Uterus (tissue), 4 donors: ENCODE data around the gene MYCL. TPM values are rescaled to one million over a fixed set of nuclear protein-coding genes. Genes with fewer than 3 reads are reported as not detected.
"Not testable (repeated sequence)": the region's sequence is repeated elsewhere in the genome, so short reads cannot be mapped to it uniquely, and the experiment has no call there.

Experiments
- DNase-seq, 2 donors: peaks; one replicate each; pipeline ENCODE4 v3.0.0-alpha.2; 2019 to 2020
- H3K27ac ChIP-seq, 2 donors: fragments of 200-600 bp; sonication (generic); 1 replicate in 1 of 2; 2 replicates in 1 of 2; pipeline ENCODE4 v1.5.1; 2016 to 2018
- H3K27me3 ChIP-seq, 2 donors: fragments of 200-600 bp; sonication (generic); one replicate each; pipeline ENCODE4 v1.5.1; 2018 to 2019; ENCODE audit warnings: control low read depth in 1 of 2
- H3K36me3 ChIP-seq, 2 donors: fragments of 200-600 bp; sonication (generic); one replicate each; pipeline ENCODE4 v1.5.1; 2019; ENCODE audit warnings: control low read depth in 1 of 2
- H3K4me1 ChIP-seq, 2 donors: fragments of 200-600 bp; sonication (generic); one replicate each; pipeline ENCODE4 v1.5.1; 2018 to 2019; ENCODE audit warnings: control low read depth in 1 of 2
- H3K4me3 ChIP-seq, 2 donors: fragments of 200-600 bp; sonication (generic); 1 replicate in 1 of 2; 2 replicates in 1 of 2; pipeline ENCODE4 v1.5.1; 2018 to 2019; ENCODE audit warnings: mild to moderate bottlenecking in 1 of 2
- H3K9me3 ChIP-seq, 2 donors: fragments of 200-600 bp; sonication (generic); one replicate each; pipeline ENCODE4 v1.5.1; 2019; ENCODE audit warnings: control low read depth in 1 of 2
- POLR2A ChIP-seq, 2 donors: fragments of 450-650 bp; IDR thresholded peaks; one replicate each; pipeline ENCODE4 v1.6.1; 2016; ENCODE audit warnings: antibody characterized with exemption in 2 of 2, mild to moderate bottlenecking in 1 of 2, moderate library complexity in 1 of 2
- intact Hi-C: fragments of 100-400 bp; cut with DNase I; formaldehyde crosslinking; loops from one replicate; pipeline ENCODE4 v1.15.1; 2023; ENCODE audit warnings: low total_unique reads
- total RNA-seq, 4 donors: library from RNA; depleted of rRNA in 3 of 4; stranded (reverse); fragments of >200 nt in 3 of 4; gene quantifications; one replicate each; pipeline versions ENCODE4 v1.1.0 to v1.2.4, GENCODE V29; 2014 to 2023
- TF ChIP-seq, protein P1 (sequence below), 4 experiments: fragments of 200-600 bp in 2 of 4; fragments of 450-650 bp in 2 of 4; sonication (generic) in 2 of 4; IDR thresholded peaks; one replicate each; pipeline ENCODE4 v1.5.1; 2016 to 2019; ENCODE audit warnings: antibody characterized with exemption in 4 of 4, mild to moderate bottlenecking in 2 of 4, moderate library complexity in 1 of 4
- donor health status: DM: yes; HTN: yes; CAD: no.

MYCL gene
- total RNA-seq, 4 donors from 2014 or later, result 0.40 to 3.6 TPM; not detected in 2

GRCh38 chr1:39919545-39919944, 17.8 kb upstream of the MYCL start:
- Histone ChIP-seq H3K4me1 (no peaks in the 10 kb centered on the region), H3K36me3 (no peaks in the 10 kb centered on the region), H3K9me3 (no peaks in the 10 kb centered on the region), H3K27me3 (no peaks in the 10 kb centered on the region), H3K4me3 (no peak overlapping the region), H3K27ac (no peak overlapping the region)
- intact Hi-C loops, result no loop called here
- peak in 1 of 2 donors; percentile 67 for DNase-seq
- no peak for TF ChIP-seq POLR2A (IDR thresholded peaks at IDR 0.05)
- TF ChIP-seq, protein P1, sequence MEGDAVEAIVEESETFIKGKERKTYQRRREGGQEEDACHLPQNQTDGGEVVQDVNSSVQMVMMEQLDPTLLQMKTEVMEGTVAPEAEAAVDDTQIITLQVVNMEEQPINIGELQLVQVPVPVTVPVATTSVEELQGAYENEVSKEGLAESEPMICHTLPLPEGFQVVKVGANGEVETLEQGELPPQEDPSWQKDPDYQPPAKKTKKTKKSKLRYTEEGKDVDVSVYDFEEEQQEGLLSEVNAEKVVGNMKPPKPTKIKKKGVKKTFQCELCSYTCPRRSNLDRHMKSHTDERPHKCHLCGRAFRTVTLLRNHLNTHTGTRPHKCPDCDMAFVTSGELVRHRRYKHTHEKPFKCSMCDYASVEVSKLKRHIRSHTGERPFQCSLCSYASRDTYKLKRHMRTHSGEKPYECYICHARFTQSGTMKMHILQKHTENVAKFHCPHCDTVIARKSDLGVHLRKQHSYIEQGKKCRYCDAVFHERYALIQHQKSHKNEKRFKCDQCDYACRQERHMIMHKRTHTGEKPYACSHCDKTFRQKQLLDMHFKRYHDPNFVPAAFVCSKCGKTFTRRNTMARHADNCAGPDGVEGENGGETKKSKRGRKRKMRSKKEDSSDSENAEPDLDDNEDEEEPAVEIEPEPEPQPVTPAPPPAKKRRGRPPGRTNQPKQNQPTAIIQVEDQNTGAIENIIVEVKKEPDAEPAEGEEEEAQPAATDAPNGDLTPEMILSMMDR (IDR thresholded peaks at IDR 0.05), result peak; percentile 47 to 72 (median 58)

- intact Hi-C loops, result no loop called here
- Histone ChIP-seq H3K9me3 (no peaks in the 10 kb centered on the region), H3K27me3 (no peaks in the 10 kb centered on the region), H3K36me3 (no peaks in the 10 kb centered on the region), H3K4me1 (no peaks in the 10 kb centered on the region), H3K27ac (no peak overlapping the region), H3K4me3 (no peak overlapping the region)
- DNase-seq, result no peak
- TF ChIP-seq, protein P1 (IDR thresholded peaks at IDR 0.05), result no peak
- no peak for TF ChIP-seq POLR2A (IDR thresholded peaks at IDR 0.05)
Observed at GRCh38 chr1:39917825-39918224, 16.1 kb upstream of the MYCL start.

DNA sequence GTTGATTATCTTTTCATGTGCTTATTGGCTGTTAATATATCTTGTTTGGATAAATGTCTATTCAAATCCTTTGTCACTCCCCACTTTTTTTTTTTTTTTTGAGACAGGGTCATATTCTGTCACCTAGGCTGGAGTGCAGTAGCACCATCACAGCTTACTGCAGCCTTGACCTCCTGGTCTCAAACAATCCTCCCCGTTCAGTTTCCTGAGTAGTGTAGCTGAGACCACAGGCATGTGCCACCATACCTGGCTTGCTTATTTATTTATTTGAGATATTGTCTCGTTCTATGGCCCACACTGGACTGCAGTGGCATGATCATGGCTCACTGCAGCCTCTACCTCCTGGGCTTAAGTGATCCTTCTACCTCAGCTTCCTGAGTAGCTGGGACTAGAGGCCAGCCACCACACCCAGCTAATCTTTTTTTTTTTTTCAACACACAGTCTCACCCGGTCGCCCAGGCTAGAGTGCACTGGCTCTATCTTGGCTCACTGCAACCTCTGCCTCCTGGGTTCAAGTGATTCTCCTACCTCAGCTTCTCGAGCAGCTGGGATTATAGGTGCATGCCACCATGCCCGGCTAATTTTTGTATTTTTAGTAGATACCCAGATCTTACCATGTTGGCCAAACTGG, 13.9 kb upstream of the MYCL start:
- no peaks in the 10 kb centered on the region for H3K9me3 ChIP-seq
- no peak for DNase-seq
- no peak for TF ChIP-seq POLR2A (IDR thresholded peaks at IDR 0.05)
- TF ChIP-seq, protein P1 (IDR thresholded peaks at IDR 0.05), result no peak
- no peaks in the 10 kb centered on the region for H3K4me1 ChIP-seq
- H3K27me3 ChIP-seq, result no peaks in the 10 kb centered on the region
- H3K27ac ChIP-seq, result no peak overlapping the region
- intact Hi-C loops, result no loop called here
- no peak overlapping the region for H3K4me3 ChIP-seq
- no peaks in the 10 kb centered on the region for H3K36me3 ChIP-seq

DNA sequence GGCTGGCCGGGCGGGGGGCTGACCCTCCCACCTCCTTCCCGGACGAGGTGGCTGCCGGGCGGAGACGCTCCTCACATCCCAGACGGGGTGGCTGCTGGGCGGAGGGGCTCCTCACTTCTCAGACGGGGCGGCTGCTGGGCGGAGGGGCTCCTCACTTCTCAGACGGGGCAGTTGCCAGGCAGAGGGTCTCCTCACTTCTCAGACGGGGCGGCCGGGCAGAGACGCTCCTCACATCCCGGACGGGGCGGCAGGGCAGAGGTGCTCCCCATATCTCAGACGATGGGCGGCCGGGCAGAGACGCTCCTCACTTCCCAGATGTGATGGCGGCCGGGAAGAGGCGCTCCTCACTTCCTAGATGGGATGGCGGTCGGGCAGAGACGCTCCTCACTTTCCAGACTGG, 11.4 kb upstream of the MYCL start:
- H3K9me3 ChIP-seq, H3K27ac ChIP-seq, H3K4me1 ChIP-seq, intact Hi-C loops, H3K4me3 ChIP-seq, H3K36me3 ChIP-seq, H3K27me3 ChIP-seq, DNase-seq: not testable (repeated sequence)

DNA sequence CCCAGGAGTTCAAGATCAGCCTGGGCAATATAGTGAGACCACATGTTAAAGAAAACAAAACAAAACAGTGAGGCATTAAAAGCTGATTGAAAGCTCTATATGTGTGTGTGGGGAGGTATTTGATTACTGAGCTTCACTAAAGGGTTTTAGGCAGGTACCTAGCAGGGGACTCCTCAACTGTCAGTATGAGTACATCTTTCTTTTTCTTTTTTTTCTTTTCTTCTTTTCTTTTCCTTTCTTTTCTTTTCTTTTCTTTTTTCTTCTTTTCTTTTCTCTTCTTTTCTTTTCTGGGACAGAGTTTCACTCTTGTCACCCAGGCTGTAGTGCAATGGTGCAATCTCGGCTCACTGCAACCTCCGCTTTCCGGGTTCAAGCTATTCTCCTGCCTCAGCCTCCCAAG, 8.5 kb upstream of the MYCL start:
- Histone ChIP-seq H3K9me3 (no peaks in the 10 kb centered on the region), H3K4me3 (no peak overlapping the region), H3K27ac (no peak overlapping the region), H3K36me3 (no peaks in the 10 kb centered on the region), H3K4me1 (no peaks in the 10 kb centered on the region), H3K27me3 (no peaks in the 10 kb centered on the region)
- DNase-seq, result no peak
- intact Hi-C loops, result no loop called here
- no peak for TF ChIP-seq POLR2A (IDR thresholded peaks at IDR 0.05)
- TF ChIP-seq, protein P1 (IDR thresholded peaks at IDR 0.05), result no peak

DNA sequence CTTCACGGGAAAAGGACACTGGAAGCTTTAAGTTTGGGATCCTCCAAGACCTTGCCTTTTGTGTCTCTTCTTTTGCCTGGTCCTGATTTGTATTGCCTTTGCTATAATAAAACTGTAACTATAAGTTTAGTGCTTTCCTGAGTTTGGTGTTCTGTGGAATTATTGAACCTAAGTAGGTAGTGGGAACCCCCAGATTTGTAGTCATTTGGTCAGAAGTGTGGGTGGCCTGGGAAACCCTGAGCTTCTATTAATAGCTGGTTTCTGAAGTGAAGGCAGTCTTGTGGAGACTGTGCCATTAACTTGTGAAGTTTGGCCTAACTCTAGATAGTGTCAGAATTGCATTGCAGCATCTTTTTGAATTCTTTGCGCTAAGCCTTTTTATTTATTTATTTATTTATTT, 6.8 kb upstream of the MYCL start:
- DNase-seq, result no peak
- TF ChIP-seq, protein P1 (IDR thresholded peaks at IDR 0.05), result no peak
- no peak for TF ChIP-seq POLR2A (IDR thresholded peaks at IDR 0.05)
- intact Hi-C loops, result no loop called here
- Histone ChIP-seq H3K27ac (no peak overlapping the region), H3K4me1 (no peaks in the 10 kb centered on the region), H3K36me3 (no peaks in the 10 kb centered on the region), H3K27me3 (peaks cover 0 to 4% of the 10 kb centered on the region in 2 donors), H3K9me3 (no peaks in the 10 kb centered on the region), H3K4me3 (no peak overlapping the region)
